ENCODE data around the gene SESTD1. TPM values are rescaled to one million over a fixed set of nuclear protein-coding genes. Genes with fewer than 3 reads are reported as not detected.

SESTD1 gene
- total and polyA plus RNA-seq, 2 of the 13 experiments (the other 11 are each of a cell fraction or from before 2014, with no cell fraction given) = 74.4 to 101 TPM

- H4K20me1 ChIP-seq (ENCODE audit: insufficient read depth, low read length) = no peaks in the 10 kb centered on the region
- intact Hi-C loops (cut with micrococcal nuclease; ENCODE audit: unreplicated experiment) = no loop called here
- H3K4me2 ChIP-seq (ENCODE audit: low read depth, low read length) = no peak overlapping the region
- ATAC-seq = no peak
- ChIA-PET POLR2A (no interaction called here), CTCF (ENCODE audit: low intra/inter-chr PET ratio, low total read pairs) (no interaction called here)
- H3K4me3 ChIP-seq (replicated peaks in 1 of 3; ENCODE audit: insufficient read depth in 1 of 3, low read depth in 2 of 3, low read length in 3 of 3) = no peak overlapping the region
- H3K79me2 ChIP-seq (ENCODE audit: insufficient read depth, low read length) = no peaks in the 10 kb centered on the region
- no peak for FAIRE-seq
- BruUV-seq (replicated peaks) = no TSS peak
- H3K9me3 ChIP-seq (ENCODE audit: low read length) = no peaks in the 10 kb centered on the region
- peaks cover 19% of the 10 kb centered on the region for H3K4me1 ChIP-seq (ENCODE audit: insufficient read depth, low read length)
- H3K36me3 ChIP-seq (replicated peaks in 1 of 2; ENCODE audit: control insufficient read depth in 1 of 2, insufficient read depth in 2 of 2, low read length in 2 of 2) = no peaks in the 10 kb centered on the region
- no peak overlapping the region for H3K27ac ChIP-seq (ENCODE audit: extremely low read length, insufficient read depth, low read length)
- in situ Hi-C loops (cut with HindIII; ENCODE audit: extremely low pct_ligation_motif_present, low pct_unique_long_range_greater_than_20kb) = no loop called here
- peak; percentile 41 for DNase-seq (ENCODE audit: low spot score)
- 0 out of 5 replicates have a peak, but pooled peaks cover 0 to 6% of the 10 kb centered on the region in 2 experiments for H3K27me3 ChIP-seq (ENCODE audit: control insufficient read depth in 1 of 2, insufficient read depth in 2 of 2, low read length in 2 of 2)
- no peak overlapping the region for H3K9ac ChIP-seq (ENCODE audit: insufficient read depth, low read depth, low read length)
- H2AFZ ChIP-seq (ENCODE audit: low read length) = no peak overlapping the region
- TF ChIP-seq ZSCAN5A (CRISPR knock-in tag; IDR thresholded peaks at IDR 0.05; ENCODE audit: borderline replicate concordance) = peak; percentile 72; the same call in 1 of the 2 replicates
- TF ChIP-seq, protein P1, sequence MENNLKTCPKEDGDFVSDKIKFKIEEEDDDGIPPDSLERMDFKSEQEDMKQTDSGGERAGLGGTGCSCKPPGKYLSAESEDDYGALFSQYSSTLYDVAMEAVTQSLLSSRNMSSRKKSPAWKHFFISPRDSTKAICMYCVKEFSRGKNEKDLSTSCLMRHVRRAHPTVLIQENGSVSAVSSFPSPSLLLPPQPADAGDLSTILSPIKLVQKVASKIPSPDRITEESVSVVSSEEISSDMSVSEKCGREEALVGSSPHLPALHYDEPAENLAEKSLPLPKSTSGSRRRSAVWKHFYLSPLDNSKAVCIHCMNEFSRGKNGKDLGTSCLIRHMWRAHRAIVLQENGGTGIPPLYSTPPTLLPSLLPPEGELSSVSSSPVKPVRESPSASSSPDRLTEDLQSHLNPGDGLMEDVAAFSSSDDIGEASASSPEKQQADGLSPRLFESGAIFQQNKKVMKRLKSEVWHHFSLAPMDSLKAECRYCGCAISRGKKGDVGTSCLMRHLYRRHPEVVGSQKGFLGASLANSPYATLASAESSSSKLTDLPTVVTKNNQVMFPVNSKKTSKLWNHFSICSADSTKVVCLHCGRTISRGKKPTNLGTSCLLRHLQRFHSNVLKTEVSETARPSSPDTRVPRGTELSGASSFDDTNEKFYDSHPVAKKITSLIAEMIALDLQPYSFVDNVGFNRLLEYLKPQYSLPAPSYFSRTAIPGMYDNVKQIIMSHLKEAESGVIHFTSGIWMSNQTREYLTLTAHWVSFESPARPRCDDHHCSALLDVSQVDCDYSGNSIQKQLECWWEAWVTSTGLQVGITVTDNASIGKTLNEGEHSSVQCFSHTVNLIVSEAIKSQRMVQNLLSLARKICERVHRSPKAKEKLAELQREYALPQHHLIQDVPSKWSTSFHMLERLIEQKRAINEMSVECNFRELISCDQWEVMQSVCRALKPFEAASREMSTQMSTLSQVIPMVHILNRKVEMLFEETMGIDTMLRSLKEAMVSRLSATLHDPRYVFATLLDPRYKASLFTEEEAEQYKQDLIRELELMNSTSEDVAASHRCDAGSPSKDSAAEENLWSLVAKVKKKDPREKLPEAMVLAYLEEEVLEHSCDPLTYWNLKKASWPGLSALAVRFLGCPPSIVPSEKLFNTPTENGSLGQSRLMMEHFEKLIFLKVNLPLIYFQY (CRISPR knock-in tag; IDR thresholded peaks at IDR 0.05; ENCODE audit: borderline replicate concordance) = no peak
- no peak for TF ChIP-seq ZNF839 (CRISPR knock-in tag; IDR thresholded peaks at IDR 0.05; ENCODE audit: borderline replicate concordance)
- no peak for TF ChIP-seq ONECUT2 (CRISPR knock-in tag; IDR thresholded peaks at IDR 0.05)
- no peak for TF ChIP-seq ZNF879 (CRISPR knock-in tag; IDR thresholded peaks at IDR 0.05)
- no peak for TF ChIP-seq PRPF4 (IDR thresholded peaks at IDR 0.05; ENCODE audit: low read depth, low read length, poor library complexity, severe bottlenecking)
- 0 out of 2 replicates have a peak, but pooled peaks have one; percentile 22 for TF ChIP-seq ZMYM4 (CRISPR knock-in tag; IDR thresholded peaks at IDR 0.05)
- TF ChIP-seq NBN (conservative IDR thresholded peaks at IDR 0.05) = no peak
- TF ChIP-seq MXD3 (CRISPR knock-in tag; IDR thresholded peaks at IDR 0.05) = no peak
- no peak for TF ChIP-seq BCLAF1 (IDR thresholded peaks at IDR 0.05)
- peak; percentile 54; the same call in 1 of the 2 replicates for TF ChIP-seq ZNF652 (CRISPR knock-in tag; IDR thresholded peaks at IDR 0.05; ENCODE audit: borderline replicate concordance, low read depth)
- no peak for TF ChIP-seq ATF4 (CRISPR knock-in tag; IDR thresholded peaks at IDR 0.05)
- no peak for TF ChIP-seq MAFK (conservative IDR thresholded peaks at IDR 0.05 in 1 of 2, IDR thresholded peaks at IDR 0.05 in 1 of 2; ENCODE audit: low read length in 2 of 2)
- no peak for TF ChIP-seq ZNF329 (CRISPR knock-in tag; IDR thresholded peaks at IDR 0.05; ENCODE audit: low read depth)
- no peak for TF ChIP-seq ZFX (CRISPR knock-in tag; IDR thresholded peaks at IDR 0.05; ENCODE audit: low read depth)
- no peak for TF ChIP-seq ATRX (CRISPR knock-in tag; IDR thresholded peaks at IDR 0.05; ENCODE audit: borderline replicate concordance)
Observed at GRCh38 chr2:179081954-179082353, 182.7 kb downstream of the SESTD1 start.

Data from HepG2 (cell line).